Measurements from ENCODE around the gene SCGB1C2.

DNA sequence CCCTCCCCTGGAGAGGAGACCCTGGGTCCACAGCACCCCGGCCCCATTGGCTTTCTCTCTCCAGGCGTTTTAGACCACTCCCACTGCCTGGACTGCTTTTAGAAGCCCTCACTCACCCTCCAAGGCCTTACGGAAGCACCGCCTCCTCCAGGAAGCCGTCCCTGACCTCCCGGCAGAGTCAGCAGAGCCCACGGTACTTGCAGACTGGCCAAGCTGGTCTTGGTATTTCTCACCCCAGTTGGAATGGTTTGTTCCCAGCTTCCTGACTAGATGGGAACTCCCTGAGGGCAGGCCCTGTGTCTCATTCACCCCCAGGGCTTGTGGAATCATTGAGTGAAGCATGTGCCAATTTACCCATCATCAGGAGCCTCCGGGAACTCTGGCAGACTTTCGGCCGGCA lies 9.2 kb downstream of the SCGB1C2 start:
- TF ChIP-seq, protein P1, sequence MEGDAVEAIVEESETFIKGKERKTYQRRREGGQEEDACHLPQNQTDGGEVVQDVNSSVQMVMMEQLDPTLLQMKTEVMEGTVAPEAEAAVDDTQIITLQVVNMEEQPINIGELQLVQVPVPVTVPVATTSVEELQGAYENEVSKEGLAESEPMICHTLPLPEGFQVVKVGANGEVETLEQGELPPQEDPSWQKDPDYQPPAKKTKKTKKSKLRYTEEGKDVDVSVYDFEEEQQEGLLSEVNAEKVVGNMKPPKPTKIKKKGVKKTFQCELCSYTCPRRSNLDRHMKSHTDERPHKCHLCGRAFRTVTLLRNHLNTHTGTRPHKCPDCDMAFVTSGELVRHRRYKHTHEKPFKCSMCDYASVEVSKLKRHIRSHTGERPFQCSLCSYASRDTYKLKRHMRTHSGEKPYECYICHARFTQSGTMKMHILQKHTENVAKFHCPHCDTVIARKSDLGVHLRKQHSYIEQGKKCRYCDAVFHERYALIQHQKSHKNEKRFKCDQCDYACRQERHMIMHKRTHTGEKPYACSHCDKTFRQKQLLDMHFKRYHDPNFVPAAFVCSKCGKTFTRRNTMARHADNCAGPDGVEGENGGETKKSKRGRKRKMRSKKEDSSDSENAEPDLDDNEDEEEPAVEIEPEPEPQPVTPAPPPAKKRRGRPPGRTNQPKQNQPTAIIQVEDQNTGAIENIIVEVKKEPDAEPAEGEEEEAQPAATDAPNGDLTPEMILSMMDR (IDR thresholded peaks at IDR 0.05 in 8 of 11, conservative IDR thresholded peaks at IDR 0.05 in 3 of 11): no peak
- TF ChIP-seq POLR2A (IDR thresholded peaks at IDR 0.05): no peak
- TF ChIP-seq POLR2AphosphoS5 (IDR thresholded peaks at IDR 0.05): no peak
